HG03135 (cell line): ENCODE measurements around the gene PTPRG.
"Not testable (repeated sequence)": the region's sequence is repeated elsewhere in the genome, so short reads cannot be mapped to it uniquely, and the experiment has no call there.

Experiments
- ATAC-seq: cut with Tn5 transposase; IDR thresholded peaks from one replicate; pipeline ENCODE4 v1.9.1; 2021; ENCODE audit warnings: mild to moderate bottlenecking, moderate library complexity; ENCODE audit not compliant: unreplicated experiment

Gene PTPRG

GRCh38 chr3:61813636-61814035, 252.3 kb downstream of the PTPRG start:
- no peak for ATAC-seq

- no peak for ATAC-seq
Measured at GRCh38 chr3:61814674-61815073, 253.3 kb downstream of the PTPRG start.

GRCh38 chr3:61816304-61816703, 254.9 kb downstream of the PTPRG start:
- not testable (repeated sequence) for ATAC-seq

GRCh38 chr3:61819861-61820260, 258.5 kb downstream of the PTPRG start:
- ATAC-seq = no peak

GRCh38 chr3:61820306-61820992, 259.1 kb downstream of the PTPRG start:
- no peak for ATAC-seq

GRCh38 chr3:61821823-61822251, 260.5 kb downstream of the PTPRG start:
- no peak for ATAC-seq

- no peak for ATAC-seq
Measured at GRCh38 chr3:61822588-61822987, 261.2 kb downstream of the PTPRG start.

- no peak for ATAC-seq
Measured at GRCh38 chr3:61824553-61825135, 263.3 kb downstream of the PTPRG start.

GRCh38 chr3:61826161-61826560, 264.8 kb downstream of the PTPRG start:
- ATAC-seq = no peak

- no peak for ATAC-seq
Measured at GRCh38 chr3:61828184-61828874, 267.0 kb downstream of the PTPRG start.

GRCh38 chr3:61828880-61829721, 267.7 kb downstream of the PTPRG start:
- no peak for ATAC-seq

- ATAC-seq = no peak
Measured at GRCh38 chr3:61829722-61830350, 268.5 kb downstream of the PTPRG start.

GRCh38 chr3:61831973-61832372, 270.6 kb downstream of the PTPRG start:
- no peak for ATAC-seq

GRCh38 chr3:61832375-61833229, 271.2 kb downstream of the PTPRG start:
- ATAC-seq = no peak

- ATAC-seq = no peak
Measured at GRCh38 chr3:61839256-61839655, 277.9 kb downstream of the PTPRG start.

GRCh38 chr3:61841111-61841845, 279.9 kb downstream of the PTPRG start:
- no peak for ATAC-seq

- ATAC-seq = no peak
Measured at GRCh38 chr3:61841988-61842387, 280.6 kb downstream of the PTPRG start.

- no peak for ATAC-seq
Measured at GRCh38 chr3:61844346-61844745, 283.0 kb downstream of the PTPRG start.

GRCh38 chr3:61846488-61846887, 285.1 kb downstream of the PTPRG start:
- no peak for ATAC-seq
